GM23338 (cell line): ENCODE results near the gene PDCD2L. TPM values are rescaled to one million over a fixed set of nuclear protein-coding genes. Genes with fewer than 3 reads are reported as not detected.
"Not testable (repeated sequence)": the region's sequence is repeated elsewhere in the genome, so short reads cannot be mapped to it uniquely, and the experiment has no call there.

Source experiments
- ATAC-seq: fragments of 200-7000 bp; cut with Tn5 transposase; 3 replicates; pipeline ENCODE4 v1.9.1; 2020
- DNase-seq: peaks from one replicate; pipeline ENCODE4 v3.0.0-alpha.2; 2015; ENCODE audit warnings: low spot score
- H2AFZ ChIP-seq: fragments of 200-600 bp; sonication (generic); 2 replicates; pipeline ENCODE4 v1.8.0; 2016; ENCODE audit warnings: antibody characterized with exemption, mild to moderate bottlenecking, moderate library complexity
- H3F3A ChIP-seq: fragments of 200-600 bp; sonication (generic); replicated peaks from 2 replicates; pipeline ENCODE4 v1.8.0; 2017; ENCODE audit warnings: antibody characterized with exemption, mixed run types, low read depth
- H3K27ac ChIP-seq: fragments of 200-600 bp; sonication (generic); 2 replicates; pipeline ENCODE4 v1.6.1; 2016; ENCODE audit warnings: low read depth
- H3K27me3 ChIP-seq: fragments of 200-600 bp; sonication (generic); 2 replicates; pipeline ENCODE4 v1.8.0; 2016; ENCODE audit warnings: mild to moderate bottlenecking, mixed run types, moderate library complexity; ENCODE audit not compliant: insufficient read depth
- H3K36me3 ChIP-seq: fragments of 200-600 bp; sonication (generic); 2 replicates; pipeline ENCODE4 v1.8.0; 2016; ENCODE audit warnings: mild to moderate bottlenecking; ENCODE audit not compliant: insufficient read depth
- H3K4me1 ChIP-seq: fragments of 200-600 bp; sonication (generic); 2 replicates; pipeline ENCODE4 v1.8.0; 2016; ENCODE audit warnings: mild to moderate bottlenecking, moderate library complexity; ENCODE audit not compliant: insufficient read depth
- H3K4me2 ChIP-seq: fragments of 200-600 bp; sonication (generic); 2 replicates; pipeline ENCODE4 v1.7.1; 2017; ENCODE audit warnings: mixed run types
- H3K4me3 ChIP-seq: fragments of 200-600 bp; sonication (generic); 2 replicates; pipeline ENCODE4 v1.6.1; 2016; ENCODE audit warnings: mixed run types
- H3K79me2 ChIP-seq: fragments of 200-600 bp; sonication (generic); replicated peaks from 2 replicates; pipeline ENCODE4 v1.8.0; 2017; ENCODE audit warnings: mild to moderate bottlenecking; ENCODE audit not compliant: insufficient read depth
- H3K9me2 ChIP-seq: fragments of 200-600 bp; sonication (generic); 2 replicates; pipeline ENCODE4 v1.8.0; 2017; ENCODE audit not compliant: insufficient read depth
- H4K20me1 ChIP-seq: fragments of 200-600 bp; sonication (generic); replicated peaks from 2 replicates; pipeline ENCODE4 v1.8.0; 2017; ENCODE audit warnings: mild to moderate bottlenecking; ENCODE audit not compliant: insufficient read depth
- H3K27ac Mint-ChIP-seq: 2 replicates; pipeline ENCODE4 v1.8.0; 2020; ENCODE audit warnings: inconsistent platforms, mild to moderate bottlenecking, moderate library complexity, mixed read lengths
- H3K27me3 Mint-ChIP-seq: 3 replicates; pipeline ENCODE4 v1.8.0; 2022; ENCODE audit warnings: low read depth, mild to moderate bottlenecking, moderate library complexity, mixed read lengths, inconsistent platforms; ENCODE audit not compliant: insufficient read depth, poor library complexity
- H3K36me3 Mint-ChIP-seq: 3 replicates; pipeline ENCODE4 v1.8.0; 2021; ENCODE audit warnings: low read depth, mild to moderate bottlenecking, inconsistent platforms, moderate library complexity, mixed read lengths
- H3K4me1 Mint-ChIP-seq: 3 replicates; pipeline ENCODE4 v1.8.0; 2020; ENCODE audit warnings: mild to moderate bottlenecking, inconsistent platforms, mixed read lengths
- H3K4me3 Mint-ChIP-seq: 3 replicates; pipeline ENCODE4 v1.8.0; 2021; ENCODE audit warnings: moderate library complexity, mild to moderate bottlenecking, inconsistent platforms, mixed read lengths
- H3K9me3 Mint-ChIP-seq: 3 replicates; pipeline ENCODE4 v1.8.0; 2020; ENCODE audit warnings: moderate library complexity, mild to moderate bottlenecking, inconsistent platforms, mixed read lengths
- CREB1 ChIP-seq: fragments of 250-450 bp; sonication (Bioruptor Pico); IDR thresholded peaks from 2 replicates; pipeline ENCODE4 v1.5.0; 2020; ENCODE audit warnings: low read depth, mild to moderate bottlenecking, moderate library complexity
- EZH2 ChIP-seq: fragments of 200-600 bp; sonication (generic); IDR thresholded peaks from one replicate; pipeline ENCODE4 v1.8.0; 2017; ENCODE audit warnings: antibody characterized with exemption, mild to moderate bottlenecking, low read depth; ENCODE audit not compliant: unreplicated experiment
- EZH2phosphoT487 ChIP-seq: fragments of 200-600 bp; sonication (generic); IDR thresholded peaks from one replicate; pipeline ENCODE4 v1.8.1; 2018; ENCODE audit warnings: antibody characterized with exemption; ENCODE audit not compliant: unreplicated experiment
- NANOG ChIP-seq: IDR thresholded peaks from 2 replicates; pipeline ENCODE4 v1.6.1; 2016; ENCODE audit warnings: antibody characterized with exemption, borderline replicate concordance
- POLR2AphosphoS5 ChIP-seq: IDR thresholded peaks from 2 replicates; pipeline ENCODE4 v1.6.1; 2016; ENCODE audit warnings: antibody characterized with exemption, low read depth
- STAT1 ChIP-seq: IDR thresholded peaks from one replicate; pipeline ENCODE4 v1.6.1; 2016; ENCODE audit warnings: antibody characterized with exemption; ENCODE audit not compliant: unreplicated experiment
- ZNF114 ChIP-seq: fragments of 250-450 bp; sonication (Bioruptor Pico); IDR thresholded peaks from 2 replicates; pipeline ENCODE4 v1.5.0; 2020; ENCODE audit warnings: mild to moderate bottlenecking, moderate library complexity
- ZNF331 ChIP-seq: fragments of 250-450 bp; sonication (Bioruptor Pico); IDR thresholded peaks from 2 replicates; pipeline ENCODE4 v1.5.0; 2020; ENCODE audit warnings: low read depth, mild to moderate bottlenecking, moderate library complexity
- polyA plus RNA-seq: library from polyadenylated mRNA; unstranded; fragments of >200 nt; fragmentation: Nextera tagmentation; extraction: Ambion mirVana; gene quantifications from 2 replicates; pipeline ENCODE4 v1.2.1, GENCODE V29; 2016
- total RNA-seq: library from RNA; depleted of rRNA; stranded (reverse); fragments of >200 nt; shearing (Covaris generic); gene quantifications from 2 replicates; pipeline ENCODE4 v1.2.3, GENCODE V29; 2014
- TF ChIP-seq, protein P1 (sequence below), 2 experiments: fragments of 200-600 bp in 1 of 2; sonication (generic) in 1 of 2; conservative IDR thresholded peaks; 2 replicates each; pipeline versions ENCODE4 v1.5.1 to v1.6.1; 2016 to 2017; ENCODE audit warnings: antibody characterized with exemption in 2 of 2, low read depth in 2 of 2, mild to moderate bottlenecking in 2 of 2, moderate library complexity in 1 of 2

The PDCD2L gene
- total and polyA plus RNA-seq, 2 experiments from 2014 or later: 61.3 to 67.2 TPM

DNA sequence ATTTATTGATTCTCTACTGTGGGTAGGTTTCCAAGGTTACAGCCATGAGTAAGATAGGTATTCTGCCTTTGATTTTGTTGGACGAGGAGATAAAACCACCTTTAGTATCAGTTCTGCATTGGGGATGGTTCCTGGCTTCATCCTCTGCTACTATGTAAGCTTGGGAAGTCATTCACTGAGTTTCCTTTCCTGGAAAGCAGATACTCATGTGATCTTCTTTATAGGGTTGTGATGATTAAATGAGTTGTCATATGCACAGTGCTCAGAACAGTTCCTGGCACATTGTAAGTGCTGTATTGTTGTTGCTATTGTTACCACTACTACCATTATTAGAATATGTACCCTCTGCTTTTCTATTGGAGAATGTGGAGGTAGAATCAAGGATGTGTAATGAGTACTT, 64.2 kb downstream of the PDCD2L start:
- Histone ChIP-seq H4K20me1 (peaks cover 32% of the 10 kb centered on the region), H3K4me1 (no peaks in the 10 kb centered on the region), H3K4me2 (no peak overlapping the region), H3K27ac (no peak overlapping the region), H3K4me3 (no peak overlapping the region), H3F3A (peaks cover 13% of the 10 kb centered on the region; the same call in 1 of the 2 replicates), H3K36me3 (peaks cover 63% of the 10 kb centered on the region), H3K79me2 (peaks cover 12% of the 10 kb centered on the region; the same call in 1 of the 2 replicates), H3K27me3 (no peaks in the 10 kb centered on the region), H2AFZ (no peak overlapping the region), H3K9me2 (no peaks in the 10 kb centered on the region)
- Mint-ChIP-seq H3K9me3 (no peaks in the 10 kb centered on the region), H3K27ac (no peak overlapping the region), H3K27me3 (peaks cover 4% of the 10 kb centered on the region), H3K4me1 (peaks cover 9% of the 10 kb centered on the region; the same call in 2 of the 3 replicates), H3K36me3 (peaks cover 91% of the 10 kb centered on the region), H3K4me3 (no peak overlapping the region)
- DNase-seq: no peak
- no peak for TF ChIP-seq ZNF114 (CRISPR knock-in tag)
- no peak for TF ChIP-seq CREB1
- TF ChIP-seq ZNF331 (CRISPR knock-in tag): no peak
- TF ChIP-seq NANOG: no peak
- TF ChIP-seq, protein P1, sequence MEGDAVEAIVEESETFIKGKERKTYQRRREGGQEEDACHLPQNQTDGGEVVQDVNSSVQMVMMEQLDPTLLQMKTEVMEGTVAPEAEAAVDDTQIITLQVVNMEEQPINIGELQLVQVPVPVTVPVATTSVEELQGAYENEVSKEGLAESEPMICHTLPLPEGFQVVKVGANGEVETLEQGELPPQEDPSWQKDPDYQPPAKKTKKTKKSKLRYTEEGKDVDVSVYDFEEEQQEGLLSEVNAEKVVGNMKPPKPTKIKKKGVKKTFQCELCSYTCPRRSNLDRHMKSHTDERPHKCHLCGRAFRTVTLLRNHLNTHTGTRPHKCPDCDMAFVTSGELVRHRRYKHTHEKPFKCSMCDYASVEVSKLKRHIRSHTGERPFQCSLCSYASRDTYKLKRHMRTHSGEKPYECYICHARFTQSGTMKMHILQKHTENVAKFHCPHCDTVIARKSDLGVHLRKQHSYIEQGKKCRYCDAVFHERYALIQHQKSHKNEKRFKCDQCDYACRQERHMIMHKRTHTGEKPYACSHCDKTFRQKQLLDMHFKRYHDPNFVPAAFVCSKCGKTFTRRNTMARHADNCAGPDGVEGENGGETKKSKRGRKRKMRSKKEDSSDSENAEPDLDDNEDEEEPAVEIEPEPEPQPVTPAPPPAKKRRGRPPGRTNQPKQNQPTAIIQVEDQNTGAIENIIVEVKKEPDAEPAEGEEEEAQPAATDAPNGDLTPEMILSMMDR (conservative IDR thresholded peaks at IDR 0.05; ENCODE audit: low read depth in 2 of 2): no peak
- no peak for TF ChIP-seq EZH2
- no peak for TF ChIP-seq EZH2phosphoT487
- TF ChIP-seq POLR2AphosphoS5: no peak
- no peak for TF ChIP-seq STAT1
- no peak for ATAC-seq

DNA sequence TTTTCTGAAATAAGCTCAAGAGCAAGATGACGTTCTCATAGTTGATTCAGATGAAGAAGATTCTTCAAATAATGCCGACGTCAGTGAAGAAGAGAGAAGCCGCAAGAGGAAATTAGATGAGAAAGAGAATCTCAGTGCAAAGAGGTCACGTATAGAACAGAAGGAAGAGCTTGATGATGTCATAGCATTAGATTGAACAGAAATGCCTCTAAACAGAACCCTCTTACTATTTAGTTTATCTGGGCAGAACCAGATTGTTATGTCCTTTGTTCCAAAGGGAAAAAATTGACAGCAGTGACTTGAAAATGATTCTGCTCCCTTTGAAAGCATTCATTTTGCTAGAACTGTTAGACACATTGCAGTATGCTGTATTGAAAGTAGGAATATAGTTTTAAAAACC, 64.8 kb downstream of the PDCD2L start:
- not testable (repeated sequence) for H2AFZ ChIP-seq, H3K4me3 Mint-ChIP-seq, H3K27ac Mint-ChIP-seq, H3K9me3 Mint-ChIP-seq, H3K4me1 Mint-ChIP-seq, ATAC-seq, DNase-seq, H3K4me1 ChIP-seq, H3K9me2 ChIP-seq, H3K27me3 ChIP-seq, H3K27ac ChIP-seq, H3K4me2 ChIP-seq, H3K27me3 Mint-ChIP-seq, H3K4me3 ChIP-seq, H3K79me2 ChIP-seq
- H3K36me3 Mint-ChIP-seq: peaks cover 88% of the 10 kb centered on the region
- Histone ChIP-seq H4K20me1 (peaks cover 27% of the 10 kb centered on the region), H3F3A (peaks cover 13% of the 10 kb centered on the region; the same call in 1 of the 2 replicates), H3K36me3 (peaks cover 57% of the 10 kb centered on the region)
